ENCODE data around the gene UBE2D4.
"Not testable (repeated sequence)": the region's sequence is repeated elsewhere in the genome, so short reads cannot be mapped to it uniquely, and the experiment has no call there.

UBE2D4 gene

GRCh38 chr7:43914795-43915194, 11.4 kb upstream of the UBE2D4 start:
- DNase-seq = no peak

- no peak for DNase-seq
These were observed 10.3 kb upstream of the UBE2D4 start for GRCh38 chr7:43915907-43916306.

DNA sequence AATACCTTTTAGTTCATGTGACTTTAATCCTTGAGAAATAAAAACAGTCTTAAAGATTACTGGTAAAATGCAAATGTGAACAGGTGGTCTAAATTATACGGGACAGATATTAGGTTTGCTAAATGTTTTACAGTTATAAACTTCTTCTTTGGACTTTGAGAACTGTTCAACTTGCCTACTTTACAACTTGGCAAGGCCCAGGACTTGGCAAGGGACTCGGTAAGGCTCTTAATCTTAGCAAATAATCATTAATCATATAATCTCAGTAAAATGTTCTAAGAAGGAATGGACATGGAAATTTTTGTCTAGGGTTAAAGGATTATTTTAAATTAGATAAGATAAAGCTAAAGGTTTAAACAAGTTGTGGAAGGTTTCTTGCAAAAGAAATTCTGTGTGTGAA, 4.8 kb upstream of the UBE2D4 start:
- DNase-seq = no peak

- DNase-seq = no peak
These were observed 3.5 kb upstream of the UBE2D4 start for GRCh38 chr7:43922726-43923125.

DNA sequence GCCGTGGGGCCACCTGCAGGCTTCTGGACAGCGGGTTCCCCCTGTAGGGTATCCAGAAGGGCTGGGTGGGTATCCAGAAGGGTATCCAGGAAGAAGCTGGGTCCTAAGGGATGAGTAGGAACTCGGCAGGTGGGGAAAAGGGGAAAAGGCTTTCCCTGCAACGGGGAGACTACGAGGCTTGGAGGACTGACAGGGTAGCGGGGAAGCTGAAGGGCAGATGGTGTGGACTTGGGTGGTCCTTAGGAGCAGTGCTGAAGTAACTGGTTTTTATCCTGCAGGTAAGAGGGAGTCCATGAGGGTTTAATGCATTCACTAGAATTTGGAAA, 525 bp downstream of the UBE2D4 start:
- DNase-seq = no peak

- no peak for DNase-seq
These were observed 1.6 kb downstream of the UBE2D4 start for GRCh38 chr7:43927810-43928209.

- no peak for DNase-seq
These were observed 3.6 kb downstream of the UBE2D4 start for GRCh38 chr7:43929529-43930457.

- peak; percentile 7 for DNase-seq
These were observed 5.1 kb downstream of the UBE2D4 start for GRCh38 chr7:43931346-43931745.

DNA sequence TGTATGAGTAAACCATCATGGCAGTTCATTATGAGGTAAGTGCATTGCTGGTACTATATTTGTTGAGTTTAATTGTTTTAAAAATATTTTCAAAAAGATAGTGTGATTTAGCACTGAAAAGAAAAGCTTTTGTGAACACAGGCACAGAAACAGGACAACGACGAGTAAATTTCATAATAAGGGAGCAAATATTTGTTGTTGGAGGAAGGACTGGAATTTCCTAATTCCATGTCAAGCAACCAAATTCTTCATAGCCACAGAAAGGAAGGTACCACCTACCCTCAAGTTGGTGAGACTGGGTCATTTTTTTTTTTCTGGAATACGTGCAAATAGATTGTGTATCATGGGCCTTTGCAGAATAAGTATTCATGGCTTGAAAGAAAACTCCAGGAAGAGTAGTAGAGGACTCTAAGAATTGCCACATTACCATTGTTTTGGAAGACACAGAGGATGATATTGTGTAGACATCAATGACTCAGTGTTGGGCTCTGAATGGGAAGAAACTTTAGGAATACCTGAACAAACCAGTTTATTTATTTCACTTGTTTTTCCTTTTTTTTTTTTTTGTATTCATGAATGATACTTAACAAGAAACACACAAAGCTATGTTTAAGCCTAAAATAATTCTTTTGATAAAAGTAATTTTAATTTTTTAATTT, 7.8 kb downstream of the UBE2D4 start:
- DNase-seq = no peak

- no peak for DNase-seq
These were observed 11.2 kb downstream of the UBE2D4 start for GRCh38 chr7:43937444-43937843.

DNA sequence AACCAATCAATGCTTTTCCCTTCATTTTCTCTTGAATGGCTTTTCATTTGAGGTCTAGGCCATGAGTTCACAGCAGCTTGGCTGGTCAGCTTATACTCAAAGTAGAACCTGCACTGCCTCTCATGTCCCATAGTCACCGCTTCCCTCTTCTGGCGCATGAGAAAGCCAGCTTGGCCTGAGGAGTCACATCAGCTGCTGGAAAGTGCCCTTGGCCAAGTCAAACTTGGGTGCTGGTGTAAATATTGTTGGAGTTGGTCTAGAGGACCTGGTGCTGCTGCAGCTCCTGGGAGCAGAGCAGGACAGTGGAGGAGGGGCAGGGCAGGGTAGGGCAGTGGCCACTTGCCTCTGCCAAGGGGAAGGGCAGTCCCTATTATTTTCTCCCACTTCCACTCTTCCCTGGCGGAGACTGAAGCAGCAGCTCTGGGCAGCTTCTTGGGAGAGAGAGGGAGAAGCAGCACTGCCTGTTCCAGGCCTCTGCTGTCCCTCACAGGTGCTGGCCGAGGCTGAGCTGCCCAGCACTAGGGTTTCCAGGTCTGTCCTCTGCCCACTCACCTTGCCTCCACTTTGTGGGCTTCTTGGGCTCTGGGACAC, 12.8 kb downstream of the UBE2D4 start:
- DNase-seq = no peak

GRCh38 chr7:43942250-43942649, 16.0 kb downstream of the UBE2D4 start:
- DNase-seq = no peak

GRCh38 chr7:43942997-43943396, 16.8 kb downstream of the UBE2D4 start:
- DNase-seq = no peak

- no peak for DNase-seq
These were observed 17.4 kb downstream of the UBE2D4 start for GRCh38 chr7:43943417-43944187.

- no peak for DNase-seq
These were observed 18.1 kb downstream of the UBE2D4 start for GRCh38 chr7:43944286-43944685.

DNA sequence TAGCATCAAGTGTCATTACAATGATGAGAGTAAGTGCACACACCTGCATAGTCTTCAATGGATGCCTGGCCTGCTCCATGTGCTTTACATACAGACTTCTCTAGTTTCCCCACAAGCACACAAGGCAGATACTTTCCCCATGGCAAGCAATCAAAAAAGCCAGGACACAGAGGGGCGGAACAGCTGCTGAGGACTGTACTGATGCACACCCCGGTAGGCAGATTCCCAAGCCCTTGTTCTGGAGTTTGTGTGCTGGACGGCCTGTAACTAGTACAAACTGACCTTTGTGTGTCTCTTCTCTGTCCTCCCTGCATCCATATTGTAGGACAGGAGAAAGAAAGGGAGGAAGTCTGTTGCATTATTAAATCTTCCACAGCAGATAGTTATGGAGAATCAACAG, 25.8 kb downstream of the UBE2D4 start:
- DNase-seq = no peak

DNA sequence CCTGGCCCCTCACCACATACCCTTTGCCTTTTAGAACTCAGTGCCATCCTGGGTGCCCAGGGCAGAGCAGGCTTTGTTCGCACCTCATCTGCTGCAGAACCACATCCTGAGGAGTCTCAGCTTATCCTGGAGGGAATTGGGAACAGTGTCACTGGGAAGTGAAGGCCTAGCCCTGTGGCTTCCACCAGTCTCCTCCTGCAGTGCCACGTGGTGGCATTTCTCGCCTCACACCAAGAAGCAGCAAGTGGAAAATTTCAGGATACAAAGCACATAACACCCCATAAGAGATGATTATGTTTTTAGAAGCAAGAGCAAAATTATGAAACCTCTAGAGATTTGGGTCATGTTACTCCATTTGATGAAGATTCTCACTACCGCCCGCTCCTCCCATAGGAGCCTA, 26.8 kb downstream of the UBE2D4 start:
- DNase-seq = no peak

DNA sequence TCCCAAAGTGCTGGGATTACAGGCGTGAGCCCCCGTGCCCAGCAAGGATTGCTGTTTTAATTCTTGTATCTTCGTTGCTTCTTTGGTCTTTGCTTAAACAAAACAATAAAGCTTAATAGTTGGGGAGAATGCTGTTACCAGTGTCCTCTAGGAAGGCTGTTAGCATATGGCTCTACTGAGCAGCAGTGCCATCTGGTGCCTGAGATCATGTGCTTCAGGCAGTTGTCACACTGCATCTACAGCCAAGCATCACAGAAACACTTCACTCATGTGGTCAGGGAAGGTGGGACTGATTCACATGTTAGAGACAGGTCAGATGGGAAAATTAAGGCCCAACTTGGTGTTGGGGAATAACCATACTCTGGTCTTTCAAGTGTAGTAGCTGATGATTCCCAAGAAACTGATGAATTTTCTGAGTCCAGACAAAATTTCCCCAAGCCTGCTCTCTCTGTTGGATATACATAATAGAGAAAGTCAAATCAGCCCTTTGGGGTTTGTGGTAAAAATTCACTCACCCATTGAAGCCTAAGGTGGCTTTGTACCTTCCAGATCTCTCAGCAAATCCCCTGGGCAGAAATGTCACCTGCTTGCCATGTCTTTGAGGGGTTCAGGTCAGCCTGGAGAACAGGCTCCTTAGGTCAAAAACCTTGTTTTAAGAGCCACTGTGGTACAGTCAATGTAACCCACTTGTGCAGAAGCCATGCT, 28.4 kb downstream of the UBE2D4 start:
- DNase-seq = no peak

GRCh38 chr7:43956027-43956426, 29.8 kb downstream of the UBE2D4 start:
- no peak for DNase-seq

GRCh38 chr7:43960933-43961332, 34.7 kb downstream of the UBE2D4 start:
- no peak for DNase-seq

- DNase-seq = not testable (repeated sequence)
These were observed 40.2 kb downstream of the UBE2D4 start for GRCh38 chr7:43966392-43966791.

GRCh38 chr7:43968172-43969040, 42.2 kb downstream of the UBE2D4 start:
- DNase-seq = not testable (repeated sequence)
